Endodermal cell (in vitro differentiated cells): ENCODE measurements around the gene PNPLA6. TPM values are rescaled to one million over a fixed set of nuclear protein-coding genes. Genes with fewer than 3 reads are reported as not detected.
A peak's percentile ranks its signal among the peaks of the same experiment; 100 is the strongest.
"Not testable (repeated sequence)": the region's sequence is repeated elsewhere in the genome, so short reads cannot be mapped to it uniquely, and the experiment has no call there.

Experiments used
- DNase-seq: peaks from one replicate; pipeline ENCODE4 v3.0.0-alpha.2; 2017
- H3K27ac ChIP-seq: 2 replicates; pipeline ENCODE4 v1.5.1; 2013; ENCODE audit warnings: mild to moderate bottlenecking, low read depth, low read length, moderate library complexity
- H3K27me3 ChIP-seq: 2 replicates; pipeline ENCODE4 v1.6.1; 2013; ENCODE audit warnings: mild to moderate bottlenecking, low read length, moderate library complexity; ENCODE audit not compliant: insufficient read depth, control insufficient read depth, poor library complexity, severe bottlenecking
- H3K36me3 ChIP-seq: 2 replicates; pipeline ENCODE4 v1.7.0; 2013; ENCODE audit warnings: mild to moderate bottlenecking, low read length, moderate library complexity; ENCODE audit not compliant: control insufficient read depth, insufficient read depth
- H3K4me1 ChIP-seq: one replicate; pipeline ENCODE4 v1.7.0; 2013; ENCODE audit warnings: low read length; ENCODE audit not compliant: control insufficient read depth, insufficient read depth
- H3K4me3 ChIP-seq: 2 replicates; pipeline ENCODE4 v1.5.1; 2013; ENCODE audit warnings: mild to moderate bottlenecking, low read length, moderate library complexity
- H3K9ac ChIP-seq: 2 replicates; pipeline ENCODE4 v1.6.1; 2013; ENCODE audit warnings: mild to moderate bottlenecking, low read length, moderate library complexity; ENCODE audit not compliant: poor library complexity, severe bottlenecking; ENCODE audit errors: extremely low read depth
- H3K9me3 ChIP-seq: 2 replicates; pipeline ENCODE4 v1.6.1; 2013; ENCODE audit warnings: mild to moderate bottlenecking, low read length, moderate library complexity; ENCODE audit not compliant: control insufficient read depth
- H3K27ac Mint-ChIP-seq: 2 replicates; pipeline ENCODE4 v1.8.0; 2020; ENCODE audit warnings: mixed read lengths
- H3K27me3 Mint-ChIP-seq: 2 replicates; pipeline ENCODE4 v1.8.0; 2021; ENCODE audit warnings: mild to moderate bottlenecking, mixed read lengths; ENCODE audit not compliant: insufficient read depth
- H3K36me3 Mint-ChIP-seq: 2 replicates; pipeline ENCODE4 v1.8.0; 2020; ENCODE audit warnings: low read depth, mixed read lengths
- H3K4me1 Mint-ChIP-seq: 2 replicates; pipeline ENCODE4 v1.8.0; 2020; ENCODE audit warnings: mixed read lengths
- H3K4me3 Mint-ChIP-seq: 2 replicates; pipeline ENCODE4 v1.8.0; 2020; ENCODE audit warnings: mild to moderate bottlenecking, moderate library complexity, mixed read lengths
- H3K9me3 Mint-ChIP-seq: 2 replicates; pipeline ENCODE4 v1.8.0; 2020; ENCODE audit warnings: mild to moderate bottlenecking, mixed read lengths
- CTCF ChIP-seq: fragments of 200-600 bp; sonication (generic); conservative IDR thresholded peaks from 2 replicates; pipeline ENCODE4 v1.5.0; 2021; ENCODE audit warnings: antibody characterized with exemption, mild to moderate bottlenecking
- WGBS, 2 experiments: methylation state at CpG; one replicate each; pipeline versions ENCODE4 v1.1.5 to v1.1.7; 2013; ENCODE audit warnings: missing lambda C conversion rate in 2 of 2, mixed read lengths in 1 of 2; ENCODE audit not compliant: insufficient coverage in 1 of 2, insufficient read length in 1 of 2; 5-methylcytosine and 5-hydroxymethylcytosine counted together
- total RNA-seq, 2 donors: library from RNA; stranded (reverse); fragmentation: NEBNext Ultra II Directional in 1 of 2; extraction: Animal tissue kit (Norgen Biotek cat#: 25700) in 1 of 2; gene quantifications; 2 replicates in 1 of 2; 3 replicates in 1 of 2; pipeline ENCODE4 v1.2.1, GENCODE V29; 2021

The PNPLA6 gene
- total RNA-seq, 2 donors from 2014 or later = 86.1 to 124 TPM

DNA sequence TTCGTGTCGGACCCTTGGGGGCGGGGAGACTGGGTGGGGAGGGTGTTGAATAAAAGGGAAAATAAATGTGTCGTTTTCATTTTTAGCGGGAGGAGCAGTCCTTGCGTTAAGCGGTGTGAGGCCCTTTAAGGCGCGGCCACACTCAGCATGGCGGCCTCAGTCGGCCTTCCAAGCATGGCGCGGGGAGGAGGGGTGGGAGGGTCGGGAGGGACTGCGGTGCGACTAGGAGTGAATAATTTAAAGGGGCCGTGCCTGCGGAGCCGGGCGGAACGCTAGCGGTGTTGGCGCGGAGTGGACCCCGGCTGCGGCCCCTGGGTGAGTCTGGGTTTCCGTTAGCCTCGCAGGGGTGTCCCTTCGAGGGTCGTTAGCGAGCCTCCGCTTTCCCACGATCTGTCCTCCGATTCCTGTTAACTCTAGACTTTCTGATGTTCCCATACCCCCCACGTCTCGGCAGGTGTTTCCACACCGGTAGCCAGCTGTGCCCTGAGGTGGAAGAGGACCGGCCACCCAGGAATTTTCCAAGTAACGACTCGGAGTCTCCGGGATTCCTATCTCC, 1.5 kb upstream of the PNPLA6 start:
- H3K36me3 Mint-ChIP-seq = peaks cover 27% of the 10 kb centered on the region
- peaks cover 4% of the 10 kb centered on the region for H3K4me1 Mint-ChIP-seq
- peak overlapping the region; percentile 68 for H3K27ac ChIP-seq
- no peaks in the 10 kb centered on the region for H3K9me3 ChIP-seq
- H3K4me3 Mint-ChIP-seq = peak overlapping the region; percentile 86
- H3K4me3 ChIP-seq = peak overlapping the region; percentile 95
- H3K9ac ChIP-seq = peak overlapping the region; percentile 90
- H3K27ac Mint-ChIP-seq = peak overlapping the region; percentile 97
- no peaks in the 10 kb centered on the region for H3K36me3 ChIP-seq
- peak; percentile 95 for DNase-seq
- H3K4me1 ChIP-seq = no peaks in the 10 kb centered on the region
- no peaks in the 10 kb centered on the region for H3K27me3 ChIP-seq
- TF ChIP-seq CTCF = no peak
- no peaks in the 10 kb centered on the region for H3K9me3 Mint-ChIP-seq
- WGBS, 2 experiments = 0% methylated on average over 41 of the region's 41 CpGs; no CpG with 5 or more reads in 1 of the 2 experiments
- H3K27me3 Mint-ChIP-seq = no peaks in the 10 kb centered on the region

DNA sequence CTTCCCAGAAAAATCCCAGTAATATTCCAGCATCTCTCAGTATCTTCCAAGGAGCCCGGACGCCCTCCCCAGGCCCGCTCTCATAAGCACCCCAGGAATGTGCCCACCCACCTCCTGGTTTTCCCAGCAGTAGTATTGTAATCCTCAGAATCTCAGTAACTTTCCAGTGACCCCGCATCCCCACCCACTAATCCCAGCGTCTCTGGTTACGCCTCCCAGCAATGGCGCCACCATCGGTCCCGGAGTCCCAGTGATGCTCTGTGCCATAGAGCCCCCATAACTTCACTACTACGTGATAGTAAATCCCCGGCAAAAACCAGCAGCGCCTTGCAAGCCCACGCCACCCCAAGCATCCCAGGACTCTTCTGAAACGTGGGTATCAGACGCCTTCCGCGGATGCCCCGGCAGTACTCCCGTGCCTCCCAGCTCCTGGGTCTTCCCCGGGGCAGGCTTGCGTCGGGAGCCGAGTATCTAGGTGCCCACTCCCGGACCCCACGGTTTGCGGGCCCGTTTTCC, 928 bp upstream of the PNPLA6 start:
- H3K27me3 ChIP-seq = no peaks in the 10 kb centered on the region
- no peaks in the 10 kb centered on the region for H3K4me1 ChIP-seq
- peak overlapping the region; percentile 74 for H3K27ac ChIP-seq
- peaks cover 24% of the 10 kb centered on the region for H3K36me3 Mint-ChIP-seq
- peak overlapping the region; percentile 86 for H3K4me3 Mint-ChIP-seq
- peak overlapping the region; percentile 95 for H3K4me3 ChIP-seq
- DNase-seq = peak; percentile 88
- H3K9me3 ChIP-seq = no peaks in the 10 kb centered on the region
- no peaks in the 10 kb centered on the region for H3K9me3 Mint-ChIP-seq
- H3K27me3 Mint-ChIP-seq = no peaks in the 10 kb centered on the region
- TF ChIP-seq CTCF = no peak
- peaks cover 4% of the 10 kb centered on the region for H3K4me1 Mint-ChIP-seq
- H3K9ac ChIP-seq = peak overlapping the region; percentile 90
- WGBS, 2 experiments = 0% methylated on average over 2 to 27 of the region's 27 CpGs
- peak overlapping the region; percentile 97 for H3K27ac Mint-ChIP-seq
- H3K36me3 ChIP-seq = no peaks in the 10 kb centered on the region

DNA sequence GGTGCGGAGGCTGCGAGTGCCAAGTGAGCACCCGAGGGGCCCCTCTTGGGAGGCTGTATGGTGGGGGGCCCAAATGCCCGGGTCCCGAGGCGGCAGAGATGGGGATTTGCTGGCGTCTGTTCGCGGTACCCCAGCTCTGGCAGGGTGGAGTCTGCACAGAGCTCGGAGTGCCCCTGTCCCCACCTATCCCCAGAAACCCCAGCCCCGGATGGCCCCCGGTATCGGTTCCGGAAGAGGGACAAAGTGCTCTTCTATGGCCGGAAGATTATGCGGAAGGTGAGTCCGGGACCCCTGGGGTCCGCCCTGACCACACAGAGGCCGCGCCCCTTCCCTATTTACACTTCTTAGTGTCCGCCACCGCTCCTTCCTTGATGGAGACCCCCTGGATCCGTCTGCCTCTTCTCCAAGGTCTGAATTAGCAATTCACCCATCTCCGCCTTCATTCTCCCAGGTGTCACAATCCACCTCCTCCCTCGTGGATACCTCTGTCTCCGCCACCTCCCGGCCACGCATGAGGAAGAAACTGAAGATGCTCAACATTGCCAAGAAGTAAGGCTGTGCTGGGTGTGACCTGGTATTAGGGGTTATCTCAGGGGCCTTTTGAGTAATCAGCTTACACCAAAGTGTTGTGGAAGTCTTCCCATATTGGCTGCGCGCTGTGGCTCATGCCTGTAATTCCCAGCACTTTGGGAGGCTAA, 630 bp downstream of the PNPLA6 start:
- peak overlapping the region; percentile 86 for H3K4me3 Mint-ChIP-seq

GRCh38 chr19:7538990-7539389, 3.5 kb downstream of the PNPLA6 start:
- not testable (repeated sequence) for H3K4me3 Mint-ChIP-seq, H3K9me3 ChIP-seq, H3K27ac Mint-ChIP-seq, H3K27me3 Mint-ChIP-seq, H3K9me3 Mint-ChIP-seq, DNase-seq, H3K9ac ChIP-seq, H3K27ac ChIP-seq, H3K4me3 ChIP-seq, H3K4me1 ChIP-seq, H3K4me1 Mint-ChIP-seq, H3K27me3 ChIP-seq
- H3K36me3 ChIP-seq = peaks cover 22% of the 10 kb centered on the region
- H3K36me3 Mint-ChIP-seq = peaks cover 40% of the 10 kb centered on the region
- WGBS, 2 experiments = 92 to 98% methylated on average over 3 to 5 of the region's 5 CpGs

More for the DNA sequence above, 630 bp downstream of the PNPLA6 start:
- Histone ChIP-seq H3K27me3 (no peaks in the 10 kb centered on the region), H3K9ac (peak overlapping the region; percentile 90), H3K9me3 (no peaks in the 10 kb centered on the region), H3K4me3 (peak overlapping the region; percentile 95), H3K4me1 (no peaks in the 10 kb centered on the region), H3K27ac (no peak overlapping the region), H3K36me3 (peaks cover 3% of the 10 kb centered on the region)
- DNase-seq = peak; percentile 75
- Mint-ChIP-seq H3K27ac (peak overlapping the region; percentile 62), H3K36me3 (peaks cover 24% of the 10 kb centered on the region), H3K4me1 (peaks cover 4% of the 10 kb centered on the region), H3K9me3 (no peaks in the 10 kb centered on the region), H3K27me3 (no peaks in the 10 kb centered on the region)
- no peak for TF ChIP-seq CTCF
- WGBS, 2 experiments = 33 to 75% methylated on average over 5 to 30 of the region's 30 CpGs
